ENCODE measurements around the gene RNF180.

GRCh38 chr5:64331597-64332277, 166.1 kb downstream of the RNF180 start:
- TF ChIP-seq CTCF (IDR thresholded peaks at IDR 0.05) (no peak), POLR2A (IDR thresholded peaks at IDR 0.05) (no peak)
